ENCODE results near the gene IL17C.

- TF ChIP-seq CTCF (IDR thresholded peaks at IDR 0.05; ENCODE audit: poor library complexity) (no peak), EZH2phosphoT487 (IDR thresholded peaks at IDR 0.05; ENCODE audit: low read depth, severe bottlenecking, unreplicated experiment) (no peak), EZH2 (IDR thresholded peaks at IDR 0.05; ENCODE audit: borderline replicate concordance) (no peak)
Measured at GRCh38 chr16:88673716-88674379, 35.5 kb downstream of the IL17C start.
